EL (cell line): ENCODE measurements around the gene RREB1.
"Not testable (repeated sequence)": the region's sequence is repeated elsewhere in the genome, so short reads cannot be mapped to it uniquely, and the experiment has no call there.

Experiments
- DNase-seq: peaks from one replicate; pipeline ENCODE4 v3.0.0-alpha.2; 2016

The RREB1 gene

DNA sequence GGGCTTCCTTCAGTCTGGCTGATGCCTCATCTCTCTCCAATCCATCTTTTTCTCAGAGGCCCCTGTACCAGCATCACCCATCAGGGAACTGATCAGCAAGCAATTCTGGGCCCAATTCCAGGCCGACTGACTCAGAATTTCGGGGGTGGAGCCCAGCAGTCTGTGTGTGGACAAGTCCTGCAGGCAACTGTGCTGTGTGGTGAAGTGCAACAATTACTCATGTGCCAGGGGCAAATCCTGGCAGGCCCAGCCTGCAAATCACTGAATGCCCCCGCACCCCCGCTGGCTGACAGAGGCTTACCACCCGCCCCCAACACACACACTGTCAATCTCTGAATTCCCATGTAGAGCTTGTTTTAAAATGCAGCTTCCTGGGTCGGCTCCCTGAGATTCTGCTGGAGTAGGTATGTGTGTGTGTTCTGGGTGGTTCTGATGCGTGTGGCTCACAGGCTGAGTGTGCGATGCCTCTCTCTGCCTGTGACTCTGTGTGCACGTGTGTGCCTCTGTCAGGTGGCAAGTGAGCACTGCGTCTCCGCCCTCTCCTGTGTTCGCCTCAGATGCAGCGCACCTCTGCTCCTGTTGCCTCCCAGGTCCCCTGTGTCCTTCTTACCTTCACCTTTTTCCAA lies 159.8 kb downstream of the RREB1 start:
- peak; percentile 98 for DNase-seq

DNA sequence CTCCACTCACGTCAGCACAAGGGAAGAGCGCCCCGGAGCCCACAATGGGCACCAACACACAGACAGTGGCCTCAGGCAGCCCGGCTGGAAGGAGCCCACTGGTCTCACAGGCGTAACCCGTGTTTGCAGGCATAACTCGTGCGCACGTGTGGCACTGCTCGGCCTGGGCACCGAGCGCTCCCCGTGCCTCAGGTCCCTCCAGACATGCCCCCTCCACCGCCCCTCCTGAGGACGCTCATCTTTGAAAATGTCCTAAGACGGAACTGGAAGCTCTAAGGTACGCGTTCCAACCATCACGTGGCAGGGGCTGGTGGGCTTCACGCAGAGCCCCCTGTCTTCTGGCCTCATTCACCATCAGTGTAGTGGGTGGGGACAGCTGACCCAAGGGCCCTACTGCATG lies 160.6 kb downstream of the RREB1 start:
- DNase-seq, result no peak

DNA sequence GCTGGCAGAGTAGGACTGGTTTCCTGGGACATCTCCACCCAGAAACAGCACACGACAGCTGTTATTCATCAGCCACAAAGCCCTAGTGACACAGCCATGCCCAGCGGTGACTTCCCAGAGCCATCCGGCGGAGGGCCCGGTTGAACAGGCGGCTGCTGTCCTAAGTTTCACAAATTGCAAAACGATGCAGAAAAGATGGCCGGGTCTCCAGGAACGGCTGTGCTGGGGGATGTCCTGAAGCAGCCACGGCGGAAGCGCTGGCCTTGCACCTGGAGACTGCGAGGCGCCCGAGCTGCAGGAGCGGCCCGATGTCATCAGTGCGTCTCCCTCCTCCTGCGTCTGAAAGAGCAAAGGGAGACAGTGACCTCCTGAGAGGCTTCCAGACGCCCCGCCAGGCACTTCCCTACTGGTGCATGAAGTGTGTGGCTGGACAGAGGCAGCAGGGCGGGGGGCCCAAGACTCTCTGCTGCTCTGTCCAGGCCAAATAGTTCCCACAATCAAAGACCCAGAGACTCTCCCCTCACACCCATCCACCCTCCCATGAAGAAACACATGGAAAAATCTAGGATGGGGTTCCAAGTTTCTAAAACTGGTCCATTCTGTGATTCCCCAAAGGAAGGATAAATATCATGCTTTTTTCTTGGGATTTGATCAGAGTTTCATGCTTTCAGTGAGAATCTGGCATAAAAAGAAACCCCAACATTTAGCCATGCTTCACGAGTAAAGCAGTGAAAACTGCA lies 161.2 kb downstream of the RREB1 start:
- DNase-seq, result no peak

DNA sequence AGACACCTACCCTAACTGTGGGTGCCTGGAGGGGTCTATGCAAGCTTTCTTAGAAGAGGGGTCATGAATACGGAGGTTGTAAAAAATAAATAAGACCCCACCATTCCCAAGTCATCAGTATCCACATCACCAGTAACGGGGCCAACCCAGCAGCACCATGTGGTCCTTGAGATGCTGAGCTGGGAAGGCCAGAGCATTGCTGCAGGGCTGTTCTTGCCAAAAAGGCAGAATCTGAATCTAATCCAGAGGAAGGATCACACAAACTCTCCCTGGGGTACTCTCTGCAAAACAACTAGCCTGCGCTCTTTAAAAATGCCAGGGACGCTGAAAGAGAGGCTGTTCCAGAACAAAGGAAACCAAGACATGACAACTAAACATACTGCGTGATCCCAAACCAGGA lies 162.1 kb downstream of the RREB1 start:
- no peak for DNase-seq

DNA sequence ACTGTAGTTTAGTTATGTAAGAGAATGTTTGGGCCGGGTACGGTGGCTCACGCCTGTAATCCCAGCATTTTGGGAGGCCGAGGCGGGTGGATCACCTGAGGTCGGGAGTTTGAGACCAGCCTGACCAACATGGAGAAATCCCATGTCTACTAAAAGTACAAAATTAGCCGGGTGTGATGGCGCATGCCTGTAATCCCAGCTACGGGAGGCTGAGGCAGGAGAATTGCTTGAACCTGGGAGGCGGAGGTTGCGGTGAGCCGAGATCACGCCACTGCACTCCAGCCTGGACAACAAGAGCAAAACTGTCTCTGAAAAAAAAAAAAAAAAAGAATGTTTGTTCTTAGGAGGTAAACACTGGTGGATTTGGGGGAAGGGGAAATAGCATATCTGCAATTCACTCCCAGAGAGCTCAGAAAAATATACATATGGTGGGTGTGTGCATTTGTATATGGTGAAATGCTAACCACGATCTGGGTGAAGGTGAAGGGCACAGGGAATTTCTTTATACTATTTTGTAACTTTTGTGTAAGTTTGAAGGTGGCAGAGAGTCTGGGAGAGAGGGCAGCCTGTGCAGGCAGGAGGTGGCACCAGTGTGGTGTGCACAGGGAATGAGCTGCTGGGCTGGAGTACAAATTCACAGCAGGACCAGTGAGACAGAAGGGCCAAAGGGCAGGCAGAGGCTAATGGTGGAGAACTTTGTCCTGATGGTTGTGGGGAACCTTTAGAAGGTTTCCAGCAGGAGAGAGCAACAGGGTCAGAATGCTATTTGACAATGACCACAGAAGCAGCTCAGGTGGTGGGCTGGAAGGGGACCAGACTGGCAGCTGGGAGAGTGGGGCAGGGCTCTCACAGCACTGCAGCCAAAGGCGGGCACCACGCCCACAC lies 162.8 kb downstream of the RREB1 start:
- no peak for DNase-seq

DNA sequence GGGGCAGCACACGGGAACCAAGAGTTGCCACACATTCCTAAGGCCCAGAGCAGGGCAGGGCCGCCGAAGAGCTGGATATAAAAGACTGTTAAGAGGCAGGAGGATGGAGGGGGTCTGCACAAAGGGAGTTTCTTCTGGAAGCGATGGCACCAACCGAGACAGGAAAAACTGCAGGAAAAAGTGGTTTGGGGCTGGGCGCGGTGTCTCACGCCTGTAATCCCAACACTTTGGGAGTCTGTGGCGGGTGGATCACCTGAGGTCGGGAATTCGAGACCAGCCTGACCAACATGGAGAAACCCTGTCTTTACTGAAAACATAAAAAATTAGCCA lies 163.4 kb downstream of the RREB1 start:
- no peak for DNase-seq

DNA sequence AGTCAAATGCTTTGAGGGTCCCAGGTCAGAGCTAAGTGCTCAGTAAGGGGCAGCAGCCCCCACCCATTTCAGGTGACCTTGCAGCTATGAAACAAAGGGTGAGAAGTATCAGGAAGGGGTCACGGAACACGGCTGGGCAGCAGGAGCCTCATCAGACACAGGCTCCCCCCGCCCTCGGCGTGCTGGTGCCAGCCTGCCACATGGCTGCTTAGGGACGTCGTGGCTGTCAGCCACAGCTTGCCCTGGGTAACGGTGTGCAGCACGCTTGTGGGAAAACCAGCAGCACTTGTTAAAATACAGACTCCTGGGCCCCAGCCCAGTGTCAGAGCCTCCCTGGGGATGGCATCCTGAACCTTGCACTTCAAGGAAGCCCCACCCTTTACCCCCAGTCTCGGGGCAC lies 165.9 kb downstream of the RREB1 start:
- DNase-seq, result no peak

DNA sequence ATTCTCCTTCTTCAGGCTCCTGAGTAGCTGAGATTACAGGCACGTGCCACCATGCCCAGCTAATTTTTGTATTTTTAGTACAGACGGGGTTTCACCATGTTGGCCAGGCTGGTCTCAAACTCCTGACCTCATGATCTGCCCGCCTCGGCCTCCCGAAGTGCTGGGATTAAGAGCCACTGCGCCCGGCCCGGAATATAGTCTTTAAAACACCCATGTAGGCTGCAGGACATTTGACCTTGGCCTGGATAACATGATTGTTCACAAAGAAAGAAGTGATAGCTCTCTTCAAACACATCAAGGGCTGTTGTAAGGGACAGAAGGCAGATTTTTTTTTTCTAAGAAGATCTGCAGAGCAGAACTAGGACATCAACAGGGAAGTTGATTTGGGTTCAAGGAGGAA lies 166.8 kb downstream of the RREB1 start:
- not testable (repeated sequence) for DNase-seq

DNA sequence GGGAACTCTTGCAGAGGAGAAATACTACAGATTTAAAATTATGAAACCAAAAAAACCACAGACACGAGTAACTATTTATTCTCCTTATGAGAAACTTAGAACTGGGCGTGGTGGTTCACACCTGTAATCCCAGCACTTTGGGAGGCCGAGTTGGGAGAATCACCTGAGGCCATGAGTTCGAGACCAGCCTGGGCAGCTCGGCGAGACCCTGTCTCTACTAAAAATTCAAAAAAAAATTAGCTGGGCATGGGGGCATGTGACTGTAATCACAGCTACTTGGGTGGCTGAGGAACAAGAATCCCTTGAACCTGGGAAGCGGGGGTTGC lies 168.4 kb downstream of the RREB1 start:
- DNase-seq, result no peak

DNA sequence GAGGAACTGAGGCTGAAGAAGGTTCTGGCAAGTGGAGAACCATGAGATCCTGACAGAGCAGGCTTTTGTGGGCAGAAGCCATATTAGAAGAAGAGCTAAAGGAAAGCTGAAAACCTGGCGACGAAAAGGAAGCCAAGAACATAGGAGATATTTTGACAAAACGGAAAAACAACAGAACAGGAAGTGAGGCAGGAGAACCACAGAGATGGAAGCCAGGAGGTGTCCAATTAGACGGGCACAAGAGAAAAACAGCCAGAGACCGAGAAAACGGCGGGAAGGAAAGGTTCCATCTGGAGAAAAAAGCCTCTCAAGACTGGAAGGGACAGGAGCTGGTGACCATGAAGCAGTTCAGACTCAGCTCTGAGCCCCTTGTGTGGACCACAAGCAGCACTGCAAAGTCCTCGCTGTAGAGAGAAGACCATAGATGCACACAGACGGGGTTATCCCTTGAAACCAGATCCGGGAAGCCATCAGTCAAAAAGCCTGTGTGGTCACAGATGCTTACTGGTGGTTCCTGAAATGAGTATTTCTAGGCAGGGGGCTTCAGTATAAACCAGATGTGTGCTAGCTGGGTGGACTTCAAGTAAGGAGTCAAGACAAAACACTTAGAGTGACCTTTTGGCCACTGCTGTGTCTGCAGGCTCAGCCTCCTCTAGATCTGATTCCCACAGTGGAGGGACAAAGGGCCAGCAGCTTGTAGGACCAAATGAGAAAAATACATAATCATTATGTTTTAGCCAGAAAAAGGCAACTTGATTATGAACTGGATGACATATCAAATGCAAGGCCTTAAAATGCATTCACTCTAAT lies 174.5 kb downstream of the RREB1 start:
- DNase-seq, result no peak

DNA sequence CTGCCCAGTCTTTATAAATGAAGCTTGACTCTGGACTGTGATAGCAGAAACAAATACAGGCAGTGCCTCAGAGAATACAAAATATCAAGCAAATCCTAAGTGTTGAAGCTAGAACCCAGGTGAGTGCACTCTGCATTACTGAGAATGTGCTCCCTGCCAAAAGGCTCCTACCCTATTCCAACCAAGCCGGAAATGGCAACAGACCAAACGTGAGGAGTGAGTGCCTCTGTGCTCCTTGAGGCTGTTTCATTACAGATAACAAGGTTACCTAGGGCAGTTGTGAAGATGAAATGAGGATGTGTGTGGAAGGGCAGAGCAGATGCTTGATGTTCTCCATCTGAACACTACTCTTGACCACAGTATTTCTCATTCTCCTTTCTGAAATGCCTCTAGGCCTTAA lies 175.9 kb downstream of the RREB1 start:
- DNase-seq, result no peak

DNA sequence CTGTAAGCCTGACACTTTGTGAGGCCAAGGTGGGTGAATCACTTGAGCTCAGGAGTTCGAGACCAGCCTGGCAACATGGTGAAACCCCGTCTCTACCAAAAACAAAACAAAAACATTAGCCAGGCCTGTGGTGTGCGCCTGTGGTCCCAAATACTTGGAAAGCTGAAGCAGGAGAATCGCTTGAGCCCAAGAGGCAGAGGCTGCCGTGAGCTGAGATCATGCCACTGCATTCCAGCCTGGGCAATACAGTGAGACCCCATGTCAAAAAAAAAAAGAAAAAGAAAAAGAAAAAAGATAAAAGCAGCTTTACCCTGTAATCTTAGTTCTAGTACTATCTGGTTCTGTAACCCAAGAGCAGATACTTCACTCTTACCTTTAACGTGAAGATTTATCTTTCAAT lies 177.7 kb downstream of the RREB1 start:
- no peak for DNase-seq

DNA sequence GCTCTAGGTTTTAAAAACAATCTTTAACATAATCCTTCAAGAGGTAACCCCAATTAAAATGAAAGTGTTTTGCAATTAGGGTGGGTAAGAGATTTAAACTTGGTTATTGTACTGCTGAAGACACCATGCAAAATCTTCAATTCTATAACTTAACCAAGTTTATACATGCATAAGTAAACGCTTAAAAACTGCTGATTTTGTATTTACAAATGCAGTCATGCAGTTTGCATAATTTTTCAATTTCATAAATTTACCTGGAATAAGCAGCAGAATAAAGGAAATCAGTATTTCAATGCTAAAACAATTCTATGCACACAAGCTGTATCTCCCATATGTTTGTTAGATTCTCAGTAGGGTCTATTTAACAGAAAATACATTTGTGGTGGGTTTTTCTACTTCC lies 182.3 kb downstream of the RREB1 start:
- no peak for DNase-seq

DNA sequence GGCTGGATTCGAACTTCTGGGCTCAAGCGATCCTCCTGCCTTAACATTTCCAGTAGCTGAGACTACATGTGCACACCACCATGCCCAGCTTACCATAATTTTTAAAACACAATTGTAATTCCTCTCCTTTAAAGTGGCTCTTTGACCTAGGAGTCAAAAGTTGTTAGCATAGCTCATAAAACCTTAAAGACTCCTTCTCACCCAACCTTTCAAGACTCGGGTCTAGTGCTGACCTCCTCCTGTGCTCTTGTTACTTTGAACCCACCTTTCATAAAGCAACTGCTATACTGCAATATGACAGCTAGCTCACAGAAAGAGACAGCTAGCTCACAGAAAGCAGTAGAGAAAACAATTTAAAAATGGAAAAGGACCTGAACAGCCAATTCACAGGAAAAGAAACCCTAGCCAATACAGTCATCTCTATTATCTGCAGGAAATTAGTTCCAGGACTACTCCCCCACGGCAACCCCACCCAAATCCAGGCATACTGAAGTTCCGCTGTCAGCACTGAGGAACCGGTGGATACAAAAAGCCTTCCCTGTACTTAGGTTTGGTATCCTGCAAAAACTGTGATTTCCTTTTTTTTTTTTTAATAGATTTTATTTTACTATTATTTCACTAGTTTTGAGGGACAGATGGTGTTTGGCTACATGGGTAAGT lies 185.0 kb downstream of the RREB1 start:
- DNase-seq, result no peak

DNA sequence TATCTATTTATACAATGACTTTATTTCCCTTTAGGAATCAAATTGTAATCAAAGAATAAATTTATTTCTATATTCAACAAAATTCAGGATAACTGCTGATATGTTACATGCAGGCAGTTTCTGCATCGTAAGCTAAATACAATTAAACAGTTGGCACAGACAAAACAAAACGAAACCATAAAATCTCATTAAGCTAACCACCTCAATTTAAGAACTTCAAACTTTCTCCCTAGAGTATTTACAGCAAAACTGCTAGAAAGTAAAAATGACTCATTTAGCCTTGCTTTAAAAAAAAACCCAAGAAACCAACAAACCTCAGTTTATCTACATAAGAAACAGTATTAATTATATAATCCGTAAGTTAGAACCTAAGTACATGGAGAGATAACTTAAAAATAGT lies 188.2 kb downstream of the RREB1 start:
- DNase-seq, result no peak

DNA sequence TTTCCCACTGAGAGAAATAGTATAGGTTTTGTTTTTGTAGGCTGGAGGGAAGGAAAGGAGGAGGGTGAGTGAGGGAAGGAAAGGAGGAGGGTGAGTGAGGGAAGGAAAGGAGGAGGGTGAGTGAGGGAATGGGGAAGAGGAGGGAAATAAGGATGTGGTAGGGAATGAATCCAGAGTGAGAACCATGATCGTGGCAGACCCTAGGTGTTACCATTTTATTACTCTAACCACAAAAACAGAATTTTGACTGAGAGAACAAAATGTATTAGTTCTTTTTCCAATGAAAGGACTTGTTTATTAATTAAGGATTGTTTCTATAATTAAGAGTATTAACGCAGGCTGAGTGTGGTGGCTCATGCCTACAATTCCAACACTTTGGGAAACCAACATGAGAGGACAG lies 188.8 kb downstream of the RREB1 start:
- no peak for DNase-seq

DNA sequence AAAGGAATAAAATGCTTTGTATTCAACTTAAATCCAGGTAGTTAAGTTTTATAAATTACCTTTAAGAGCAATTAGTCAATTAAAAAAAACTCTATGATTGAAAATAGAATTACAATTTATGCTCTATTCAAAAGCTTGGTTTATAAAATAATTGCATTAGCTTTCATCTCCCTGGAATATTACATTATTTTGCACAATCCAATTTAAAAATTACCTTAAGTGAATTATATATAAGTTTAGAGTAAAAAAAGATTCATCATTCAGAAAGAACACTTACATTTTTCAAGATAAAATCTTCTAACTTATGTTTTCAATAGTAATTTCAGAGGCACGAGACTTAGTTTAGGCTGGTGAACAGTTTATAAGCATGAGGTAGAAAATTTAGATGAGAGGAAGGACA lies 190.4 kb downstream of the RREB1 start:
- no peak for DNase-seq

DNA sequence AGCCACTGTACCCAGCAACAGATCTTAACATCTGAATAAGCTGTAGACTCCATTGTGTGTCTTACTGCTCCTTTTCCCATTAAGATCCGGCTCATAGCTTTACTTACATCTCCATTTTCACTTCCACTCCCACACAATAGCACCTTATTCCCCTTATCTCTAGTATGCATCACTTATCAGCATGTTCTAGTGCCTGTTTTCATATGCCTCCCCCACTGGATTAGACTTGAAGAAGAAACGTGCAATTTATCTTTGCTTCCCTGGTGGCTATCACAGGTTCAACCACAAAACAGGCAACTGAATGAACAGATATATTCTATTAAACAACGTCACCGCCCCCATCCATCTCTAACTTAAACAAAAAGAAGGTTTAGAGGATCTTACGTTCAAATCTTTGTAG lies 193.2 kb downstream of the RREB1 start:
- DNase-seq, result no peak
